Activated B cell treated with CpG ODN at 0.5 μM for 24 hours (primary cell): ENCODE data around the gene AFG1L. TPM values are rescaled to one million over a fixed set of nuclear protein-coding genes. Genes with fewer than 3 reads are reported as not detected.

Experiments
- ATAC-seq: fragments of 200-7000 bp; cut with Tn5 transposase; one replicate; pipeline ENCODE4 v1.10.0; 2021; ENCODE audit warnings: low read depth, mild to moderate bottlenecking, moderate library complexity
- CTCF ChIA-PET: fragments of 350-600 bp; sonication (Branson Sonifier 250); formaldehyde crosslinking; loops from one replicate; lab custom pipeline; 2021; ENCODE audit warnings: antibody characterized with exemption; lab: Charles Lee
- POLR2A ChIA-PET: fragments of 350-600 bp; sonication (Branson Sonifier 250); formaldehyde crosslinking; loops from one replicate; lab custom pipeline; 2021; ENCODE audit warnings: antibody characterized with exemption; lab: Charles Lee
- DNase-seq: peaks from one replicate; pipeline ENCODE4 v3.0.0; 2022
- H3K27ac Mint-ChIP-seq: one replicate; pipeline ENCODE4 v1.8.0; 2020; ENCODE audit warnings: mixed read lengths
- H3K27me3 Mint-ChIP-seq: one replicate; pipeline ENCODE4 v1.8.0; 2021; ENCODE audit warnings: mixed read lengths
- H3K36me3 Mint-ChIP-seq: one replicate; pipeline ENCODE4 v1.8.0; 2021; ENCODE audit warnings: low read depth, mixed read lengths
- H3K4me1 Mint-ChIP-seq: one replicate; pipeline ENCODE4 v1.8.0; 2021; ENCODE audit warnings: mixed read lengths
- H3K4me3 Mint-ChIP-seq: one replicate; pipeline ENCODE4 v1.8.0; 2020; ENCODE audit warnings: mild to moderate bottlenecking, mixed read lengths
- H3K9me3 Mint-ChIP-seq: one replicate; pipeline ENCODE4 v1.8.0; 2020; ENCODE audit warnings: mixed read lengths
- CTCF ChIP-seq: fragments of 200-600 bp; IDR thresholded peaks from one replicate; pipeline ENCODE4 v1.8.0; 2022; ENCODE audit warnings: antibody characterized with exemption, mild to moderate bottlenecking
- intact Hi-C: fragments of 100-400 bp; cut with micrococcal nuclease; formaldehyde crosslinking; loops from one replicate; pipeline ENCODE4 v1.15.1; 2024
- total RNA-seq: library from RNA; stranded (reverse); gene quantifications from 2 replicates; pipeline ENCODE4 v1.2.3, GENCODE V29; 2022

Gene AFG1L
- total RNA-seq, 1 donor from 2014 or later, result 10.3 TPM

GRCh38 chr6:108463784-108464183 lies 168.9 kb downstream of the AFG1L start:
- Mint-ChIP-seq H3K4me3 (no peak overlapping the region), H3K36me3 (no peaks in the 10 kb centered on the region), H3K4me1 (peaks cover 10% of the 10 kb centered on the region), H3K27me3 (no peaks in the 10 kb centered on the region), H3K9me3 (no peaks in the 10 kb centered on the region), H3K27ac (no peak overlapping the region)
- no peak for TF ChIP-seq CTCF
- no peak for DNase-seq
- intact Hi-C loops, result no loop called here
- CTCF ChIA-PET, result no interaction called here
- no peak for ATAC-seq
- POLR2A ChIA-PET, result no interaction called here

GRCh38 chr6:108464418-108465097 lies 169.7 kb downstream of the AFG1L start:
- H3K27ac Mint-ChIP-seq, result no peak overlapping the region

GRCh38 chr6:108465098-108465495 lies 170.2 kb downstream of the AFG1L start:
- TF ChIP-seq CTCF, result no peak
- Mint-ChIP-seq H3K36me3 (no peaks in the 10 kb centered on the region), H3K4me3 (no peak overlapping the region), H3K9me3 (no peaks in the 10 kb centered on the region), H3K27me3 (no peaks in the 10 kb centered on the region), H3K27ac (no peak overlapping the region), H3K4me1 (peaks cover 10% of the 10 kb centered on the region)
- intact Hi-C loops, result no loop called here
- DNase-seq (no peak), ATAC-seq (no peak)
- POLR2A ChIA-PET, result no interaction called here
- CTCF ChIA-PET, result no interaction called here

More at GRCh38 chr6:108464418-108465097, 169.7 kb downstream of the AFG1L start:
- no peaks in the 10 kb centered on the region for H3K36me3 Mint-ChIP-seq
- intact Hi-C loops, result no loop called here
- H3K4me3 Mint-ChIP-seq, result no peak overlapping the region
- ATAC-seq (no peak), DNase-seq (no peak)
- no peaks in the 10 kb centered on the region for H3K27me3 Mint-ChIP-seq
- CTCF ChIA-PET, result interaction anchor here (0.7 kb wide), 1 partner anchor 28 kb away, joined by 3 read pairs; no protein-coding TSS in a partner anchor
- no peak for TF ChIP-seq CTCF
- H3K9me3 Mint-ChIP-seq, result no peaks in the 10 kb centered on the region
- peaks cover 10% of the 10 kb centered on the region for H3K4me1 Mint-ChIP-seq
- POLR2A ChIA-PET, result no interaction called here

GRCh38 chr6:108468346-108468745 lies 173.5 kb downstream of the AFG1L start:
- H3K27me3 Mint-ChIP-seq, result no peaks in the 10 kb centered on the region
- TF ChIP-seq CTCF, result no peak
- no peak overlapping the region for H3K4me3 Mint-ChIP-seq
- H3K4me1 Mint-ChIP-seq, result peaks cover 10% of the 10 kb centered on the region
- DNase-seq (no peak), ATAC-seq (no peak)
- intact Hi-C loops, result no loop called here
- H3K27ac Mint-ChIP-seq, result no peak overlapping the region
- ChIA-PET CTCF (no interaction called here), POLR2A (no interaction called here)
- H3K36me3 Mint-ChIP-seq, result no peaks in the 10 kb centered on the region
- H3K9me3 Mint-ChIP-seq, result no peaks in the 10 kb centered on the region

- H3K9me3 Mint-ChIP-seq, result no peaks in the 10 kb centered on the region
- no peak overlapping the region for H3K27ac Mint-ChIP-seq
- no peak for TF ChIP-seq CTCF
- H3K36me3 Mint-ChIP-seq, result no peaks in the 10 kb centered on the region
- ChIA-PET CTCF (no interaction called here), POLR2A (no interaction called here)
- intact Hi-C loops, result no loop called here
- no peak for ATAC-seq
- H3K27me3 Mint-ChIP-seq, result no peaks in the 10 kb centered on the region
- no peak overlapping the region for H3K4me3 Mint-ChIP-seq
- peaks cover 8% of the 10 kb centered on the region for H3K4me1 Mint-ChIP-seq
- DNase-seq, result no peak
Measured at GRCh38 chr6:108469316-108469715, 174.5 kb downstream of the AFG1L start.
